ENCODE data around the gene ZNF91.
"Not testable (repeated sequence)": the region's sequence is repeated elsewhere in the genome, so short reads cannot be mapped to it uniquely, and the experiment has no call there.

ZNF91 gene

DNA sequence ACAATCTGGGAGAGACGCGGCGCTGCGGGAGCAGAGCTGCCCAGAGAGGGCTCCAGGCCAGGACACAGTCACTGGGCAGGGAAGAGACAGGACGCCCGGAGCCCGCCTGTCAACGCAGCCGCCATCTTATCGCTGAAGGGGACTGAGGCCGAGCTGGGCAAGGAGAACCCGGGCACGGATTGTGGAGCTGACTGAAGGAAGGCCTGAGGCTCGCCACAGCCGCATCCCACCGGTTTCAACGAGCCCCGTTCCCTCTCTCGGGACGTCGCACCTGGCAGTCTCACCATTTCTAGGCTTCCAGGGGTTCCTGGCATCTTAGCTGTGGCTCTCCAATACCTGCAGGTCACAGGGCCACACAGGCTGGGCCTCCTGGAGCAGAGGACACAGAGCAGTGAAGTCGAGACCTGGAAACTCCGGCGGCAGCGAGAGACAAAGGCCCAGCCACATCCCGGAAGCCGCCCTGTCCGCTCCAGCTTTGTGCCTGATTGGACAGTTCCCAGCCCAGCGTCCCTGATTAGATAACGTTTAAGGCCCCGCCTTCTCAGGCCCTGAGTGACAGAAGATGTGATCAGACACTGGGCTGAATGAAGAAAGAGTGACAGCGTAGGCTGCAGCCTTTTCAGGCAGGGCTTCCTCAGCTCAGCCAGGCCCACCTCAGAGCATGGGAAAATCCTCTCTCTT is at the start of gene ZNF91:
ZNF91 (minus strand) TSS at position 431 of the 681 bp plus-strand sequence; CDS start at position 314, 117 bp downstream.
- peak; percentile 57 to 98 (median 95) for DNase-seq

GRCh38 chr19:23440791-23441190 is 45.5 kb upstream of the ZNF91 start:
- DNase-seq: no peak

DNA sequence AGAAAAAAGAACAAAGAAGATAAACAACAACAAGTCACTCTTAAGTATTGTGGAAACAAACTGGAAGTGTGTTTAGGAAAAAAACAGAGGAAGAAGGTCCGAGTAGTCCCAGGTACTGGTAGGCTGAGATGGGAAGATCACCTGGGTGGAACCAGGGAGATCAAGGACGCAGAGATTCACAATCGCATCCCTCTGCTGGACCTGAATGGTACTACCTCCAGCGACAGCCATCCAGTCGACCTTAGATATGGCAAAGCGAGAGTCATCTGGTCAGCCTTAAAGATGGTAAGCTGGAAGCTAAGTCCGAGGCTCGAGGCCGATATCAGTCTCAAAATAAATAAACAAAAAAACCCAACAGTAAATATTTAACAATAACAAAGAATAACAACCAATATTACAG is 44.9 kb upstream of the ZNF91 start:
- DNase-seq: no peak

DNA sequence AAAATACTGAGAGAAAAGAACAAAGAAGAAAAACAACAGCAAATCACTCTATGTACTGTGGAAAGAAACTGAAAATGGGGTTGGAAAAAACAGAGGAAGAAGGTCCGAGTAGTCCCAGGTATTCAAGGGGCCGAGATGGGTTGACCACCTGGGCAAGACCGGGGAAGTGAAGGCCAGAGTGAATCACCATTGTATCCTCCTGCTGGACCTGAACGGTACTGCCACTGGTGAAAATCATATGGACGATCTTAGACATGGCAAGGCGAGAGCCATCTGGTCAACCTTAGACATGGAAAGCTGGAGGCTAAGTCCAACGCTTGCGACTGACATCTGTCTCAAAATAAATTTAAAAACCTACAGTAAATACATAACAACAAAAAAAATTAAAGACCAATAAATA is 44.4 kb upstream of the ZNF91 start:
- DNase-seq: no peak

- DNase-seq: no peak
These were observed 42.6 kb upstream of the ZNF91 start for GRCh38 chr19:23437901-23438300.

DNA sequence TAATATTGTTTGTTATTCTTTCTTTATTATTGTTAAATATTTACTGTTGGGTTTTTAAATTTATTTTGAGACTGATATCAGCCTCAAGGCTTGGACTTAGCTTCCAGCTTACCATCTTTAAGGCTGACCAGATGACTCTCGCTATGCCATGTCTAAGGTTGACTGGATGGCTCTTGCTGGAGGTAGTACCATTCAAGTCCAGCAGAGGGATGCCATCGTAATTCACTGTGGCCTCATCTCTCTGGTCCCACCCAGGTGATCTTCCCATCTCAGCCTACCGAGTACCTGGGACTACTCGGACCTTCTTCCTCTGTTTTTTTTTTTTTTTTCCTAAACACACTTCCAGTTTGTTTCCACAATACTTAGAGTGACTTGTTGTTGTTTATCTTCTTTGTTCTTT is 41.7 kb upstream of the ZNF91 start:
- DNase-seq: no peak

DNA sequence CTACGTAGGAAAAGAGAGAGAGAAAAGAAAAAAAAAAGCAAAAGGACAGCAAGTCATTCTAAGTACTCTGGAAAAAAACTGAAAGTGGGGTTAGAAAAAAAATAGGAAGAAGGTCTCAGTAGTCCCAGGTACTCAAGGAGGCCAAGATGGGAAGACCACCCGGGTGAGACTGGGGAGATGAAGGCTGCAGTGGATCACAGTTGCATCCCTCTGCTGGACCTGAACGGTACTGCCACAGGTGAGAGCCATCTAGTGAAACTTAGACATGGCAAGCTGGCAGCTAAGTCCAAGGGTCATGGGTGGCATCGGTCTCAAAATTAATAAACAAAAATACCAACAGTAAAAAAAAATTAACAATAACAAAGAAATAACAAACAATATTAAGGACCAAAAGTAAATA is 41.0 kb upstream of the ZNF91 start:
- no peak for DNase-seq

DNA sequence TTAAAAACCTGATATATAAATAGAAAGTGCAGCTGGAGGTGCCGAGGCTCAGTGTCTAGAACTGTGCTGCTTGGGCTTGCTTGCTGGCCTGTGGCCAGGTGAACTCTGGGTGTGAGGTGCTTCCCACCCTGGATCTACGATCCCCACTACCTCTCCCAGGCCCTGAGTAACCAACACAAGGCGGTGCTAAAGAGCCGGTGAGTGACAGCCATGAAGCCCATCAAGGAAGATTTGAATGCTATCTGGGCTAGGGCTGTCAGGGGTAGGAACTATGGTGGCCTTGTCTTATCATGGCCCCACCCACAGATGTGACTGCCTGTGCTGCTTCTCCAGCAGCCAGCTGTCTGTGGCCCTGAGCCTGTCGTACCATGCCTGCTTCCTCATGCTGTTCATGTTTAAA is 25.6 kb upstream of the ZNF91 start:
- DNase-seq: peak in 1 of 56 donors; percentile 1

DNA sequence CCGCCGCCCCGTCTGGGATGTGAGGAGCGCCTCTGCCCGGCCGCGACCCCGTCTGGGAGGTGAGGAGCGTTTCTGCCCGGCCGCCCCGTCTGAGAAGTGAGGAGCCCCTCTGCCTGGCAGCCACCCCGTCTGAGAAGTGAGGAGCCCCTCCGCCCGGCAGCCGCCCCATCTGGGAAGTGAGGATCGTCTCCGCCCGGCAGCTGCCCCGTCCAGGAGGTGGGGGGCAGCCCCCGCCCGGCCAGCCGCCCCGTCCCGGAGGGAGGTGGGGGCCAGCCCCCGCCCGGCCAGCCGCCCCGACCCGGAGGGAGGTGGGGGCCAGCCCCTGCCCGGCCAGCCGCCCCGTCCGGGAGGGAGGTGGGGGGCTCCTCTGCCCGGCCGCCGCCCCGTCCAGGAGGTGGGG is 24.0 kb upstream of the ZNF91 start:
- not testable (repeated sequence) for DNase-seq

DNA sequence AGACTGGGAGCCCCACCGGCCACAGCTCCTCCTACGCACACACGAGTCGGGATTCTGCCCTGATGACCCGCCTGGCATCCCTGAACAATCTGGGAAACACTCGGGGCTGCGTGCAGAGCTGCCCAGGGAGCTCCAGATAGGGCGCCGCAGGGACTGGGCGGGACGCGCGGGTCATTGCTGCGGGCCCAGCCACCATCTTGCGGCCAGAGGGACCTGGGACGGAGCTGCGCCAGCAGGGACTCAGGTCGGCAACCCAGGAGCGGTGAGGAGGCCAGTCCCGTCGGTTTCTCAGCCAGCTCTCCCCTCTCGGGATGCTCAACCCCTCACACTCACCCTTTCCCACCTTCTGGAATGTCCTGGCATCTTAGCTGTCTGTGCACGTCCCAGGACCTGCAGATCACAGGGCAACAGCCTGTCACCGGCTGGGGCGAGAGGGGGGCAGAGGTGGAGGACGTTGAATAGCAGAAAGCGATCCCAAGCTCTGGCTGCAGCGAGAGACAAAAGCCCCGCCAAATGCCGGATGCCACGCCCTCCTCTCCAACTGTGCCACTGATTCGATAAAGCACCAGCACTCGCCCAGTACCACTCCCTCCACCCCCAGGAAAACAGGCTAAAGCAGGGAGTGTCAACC is 20.4 kb upstream of the ZNF91 start:
- DNase-seq: peak in 12 of 56 donors; percentile 0 to 43 (median 6)

DNA sequence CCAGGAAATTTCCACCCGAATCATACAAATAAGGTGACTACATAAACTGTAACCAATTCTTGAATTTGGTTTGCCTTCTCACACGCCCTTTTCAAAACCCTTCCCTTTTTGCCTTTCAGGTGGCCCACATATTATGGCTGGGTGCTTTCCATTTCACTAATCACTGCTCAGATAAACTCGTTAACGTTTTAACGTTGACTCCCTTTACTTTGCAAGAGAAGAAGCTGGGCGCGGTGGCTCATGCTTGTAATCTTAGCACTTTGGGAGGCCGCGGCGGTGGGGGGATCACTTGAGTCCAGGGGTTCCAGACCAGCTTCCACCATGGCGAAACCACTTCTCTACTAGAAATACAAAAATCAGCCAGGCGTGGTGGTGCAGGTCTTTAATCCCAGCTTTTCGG is 19.8 kb upstream of the ZNF91 start:
- no peak for DNase-seq

- no peak for DNase-seq
These were observed 14.9 kb upstream of the ZNF91 start for GRCh38 chr19:23410155-23410554.

GRCh38 chr19:23409392-23410048 is 14.2 kb upstream of the ZNF91 start:
- DNase-seq: no peak

- no peak for DNase-seq
These were observed 12.4 kb upstream of the ZNF91 start for GRCh38 chr19:23407616-23408133.

- no peak for DNase-seq
These were observed 11.4 kb upstream of the ZNF91 start for GRCh38 chr19:23406721-23407120.

DNA sequence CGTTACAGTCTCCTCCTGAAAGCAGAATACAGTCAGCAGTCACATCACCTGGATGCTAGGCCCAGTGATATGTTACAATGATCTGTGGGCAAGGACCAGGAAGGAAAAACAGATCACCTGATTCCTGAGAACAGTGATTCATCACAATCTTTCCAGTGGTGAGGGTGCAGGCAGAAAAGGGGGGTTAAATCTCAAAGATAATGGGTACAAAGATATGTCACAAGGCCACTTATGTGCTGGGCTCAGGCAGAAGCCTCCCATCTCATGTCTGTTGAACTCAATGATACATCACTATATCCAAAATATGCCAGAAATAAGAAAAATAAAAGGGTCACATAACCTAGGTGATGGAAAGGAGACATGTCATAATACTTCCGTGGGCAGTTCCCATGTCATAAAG is 10.8 kb upstream of the ZNF91 start:
- DNase-seq: no peak

GRCh38 chr19:23404676-23405075 is 9.4 kb upstream of the ZNF91 start:
- DNase-seq: no peak

GRCh38 chr19:23403581-23404324 is 8.5 kb upstream of the ZNF91 start:
- no peak for DNase-seq

GRCh38 chr19:23403052-23403451 is 7.8 kb upstream of the ZNF91 start:
- DNase-seq: no peak

DNA sequence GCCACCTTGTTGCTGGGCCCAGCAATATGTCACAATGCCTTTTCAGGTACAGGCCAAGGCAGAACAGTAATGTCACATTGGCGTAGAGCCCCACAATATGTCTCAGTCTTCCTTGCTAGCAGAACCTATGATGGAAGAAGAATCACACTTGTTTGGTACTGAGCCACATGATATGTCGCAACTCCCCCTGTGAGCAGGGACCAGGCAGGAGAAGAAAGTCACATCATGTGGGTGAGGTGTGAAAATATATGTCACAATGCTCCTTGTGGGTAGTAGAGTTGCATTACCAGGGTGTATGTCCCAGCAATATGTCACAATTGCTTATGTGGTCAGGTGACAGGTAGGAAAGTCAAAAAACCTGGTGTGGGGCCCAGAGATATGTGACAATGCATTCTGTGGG is 7.1 kb upstream of the ZNF91 start:
- DNase-seq: no peak

DNA sequence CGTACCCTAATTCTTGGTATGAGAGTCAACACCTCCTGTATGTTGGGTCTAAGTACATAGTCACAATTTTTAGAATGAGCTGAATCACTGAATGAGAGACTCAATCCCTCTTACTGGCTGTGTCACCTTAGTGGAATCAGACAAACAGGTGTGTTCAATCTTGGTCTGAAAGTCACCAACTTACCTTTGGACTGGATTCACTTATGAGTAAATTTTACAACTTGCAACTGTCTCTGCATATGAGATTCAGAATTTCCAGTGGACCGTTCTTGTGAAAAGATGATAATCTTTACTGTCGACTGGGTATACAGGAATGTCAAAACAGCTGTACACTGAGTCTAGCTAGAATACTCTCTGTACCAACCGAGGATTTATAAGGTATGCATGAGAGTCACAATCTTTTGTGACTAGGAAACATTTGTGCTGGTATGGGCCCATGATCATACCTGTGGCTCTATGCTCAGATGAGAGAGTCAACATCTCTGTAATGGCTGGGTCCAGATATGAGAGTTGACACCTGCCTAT is 5.9 kb upstream of the ZNF91 start:
- no peak for DNase-seq

DNA sequence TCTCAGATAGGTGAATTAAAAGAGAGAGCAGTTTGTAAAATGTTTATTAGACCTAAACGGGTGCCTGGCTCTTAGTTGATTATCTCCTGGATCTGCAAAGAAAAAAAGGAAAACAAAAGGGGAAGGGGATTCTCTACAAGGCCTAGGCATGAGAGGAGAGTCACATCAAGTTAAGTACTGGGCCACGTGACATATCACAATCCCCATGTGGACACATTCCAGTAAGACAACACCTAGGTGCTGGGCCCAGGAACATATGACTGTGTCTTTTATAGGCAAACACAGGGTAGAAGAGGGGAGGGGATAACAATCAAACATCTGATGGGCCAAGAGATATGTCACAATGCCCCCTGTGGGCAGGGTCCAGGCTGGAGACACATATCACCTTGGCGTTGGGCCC is 4.2 kb upstream of the ZNF91 start:
- no peak for DNase-seq

Data from nucleus accumbens (tissue), 56 donors.